Esophagus squamous epithelium (tissue), 4 donors: ENCODE data around the gene TSGA10.

ENCODE experiments used
- CTCF ChIP-seq, 6 experiments: fragments of 450-650 bp in 4 of 6; fragments of 200-600 bp in 2 of 6; sonication (generic) in 2 of 6; IDR thresholded peaks; one replicate each; pipeline ENCODE4 v1.5.1; 2016 to 2019; ENCODE audit warnings: antibody characterized with exemption in 6 of 6, mild to moderate bottlenecking in 4 of 6, moderate library complexity in 4 of 6
- POLR2A ChIP-seq, 4 donors: fragments of 450-650 bp; IDR thresholded peaks; one replicate each; pipeline ENCODE4 v1.6.1; 2017; ENCODE audit warnings: antibody characterized with exemption in 4 of 4, mild to moderate bottlenecking in 4 of 4, moderate library complexity in 3 of 4

DNA sequence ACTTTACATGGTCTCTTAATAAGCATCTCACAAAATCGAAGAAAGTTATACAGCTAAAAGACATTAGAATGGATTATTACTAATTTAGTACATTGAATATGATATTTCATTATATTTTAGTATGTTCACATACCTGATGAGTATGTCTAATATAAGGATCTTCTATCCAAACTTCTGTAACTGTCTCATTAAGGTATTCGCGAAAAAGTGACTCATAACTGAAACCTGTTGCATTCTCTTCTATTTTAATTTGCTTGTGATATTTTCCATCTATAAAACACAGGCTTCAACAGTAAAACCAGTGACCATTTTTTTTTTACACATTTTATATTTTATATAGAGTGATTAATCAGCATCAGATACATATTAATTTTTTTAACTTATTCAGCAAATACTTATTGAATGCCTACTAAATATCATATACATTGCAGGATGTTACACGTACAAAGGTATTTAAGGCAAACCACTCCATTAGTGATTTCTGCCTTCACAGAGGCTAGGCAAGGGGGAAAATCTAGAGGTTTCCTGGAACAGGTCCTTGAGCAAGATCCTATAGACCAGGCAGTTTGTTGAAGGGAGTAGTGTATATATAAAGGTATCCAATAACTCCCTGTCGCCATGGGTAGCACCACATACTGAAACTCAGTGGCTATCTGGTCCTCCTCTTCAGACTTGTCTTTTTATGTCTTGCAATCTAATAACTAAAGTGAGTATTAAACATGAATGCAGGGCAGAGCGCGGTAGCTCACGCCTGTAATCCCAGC is 16.8 kb upstream of the TSGA10 start:
- no peak for TF ChIP-seq CTCF (IDR thresholded peaks at IDR 0.05)
- TF ChIP-seq POLR2A (IDR thresholded peaks at IDR 0.05), result no peak
